Islet of Langerhans (tissue), 1 donor: ENCODE results near the gene FAM153A.
A peak's percentile ranks its signal among the peaks of the same experiment; 100 is the strongest.
"Not testable (repeated sequence)": the region's sequence is repeated elsewhere in the genome, so short reads cannot be mapped to it uniquely, and the experiment has no call there.

ENCODE experiments used
- FAIRE-seq: peaks from one replicate; lab custom pipeline; 2011; peaks lifted over from hg19 to GRCh38; lab: Jason Lieb, UNC

The FAM153A gene

GRCh38 chr5:177724858-177725257, 57.8 kb downstream of the FAM153A start:
- not testable (repeated sequence) for FAIRE-seq

GRCh38 chr5:177723831-177724485, 58.7 kb downstream of the FAM153A start:
- not testable (repeated sequence) for FAIRE-seq

GRCh38 chr5:177722829-177723228, 59.9 kb downstream of the FAM153A start:
- not testable (repeated sequence) for FAIRE-seq

GRCh38 chr5:177719989-177720388, 62.7 kb downstream of the FAM153A start:
- FAIRE-seq: not testable (repeated sequence)

- FAIRE-seq: not testable (repeated sequence)
Observed at GRCh38 chr5:177715423-177715822, 67.3 kb downstream of the FAM153A start.

- not testable (repeated sequence) for FAIRE-seq
Observed at GRCh38 chr5:177696100-177696499, 86.6 kb downstream of the FAM153A start.

GRCh38 chr5:177695356-177695930, 87.3 kb downstream of the FAM153A start:
- not testable (repeated sequence) for FAIRE-seq

- not testable (repeated sequence) for FAIRE-seq
Observed at GRCh38 chr5:177694518-177694835, 88.2 kb downstream of the FAM153A start.

- not testable (repeated sequence) for FAIRE-seq
Observed at GRCh38 chr5:177693671-177694517, 88.8 kb downstream of the FAM153A start.

GRCh38 chr5:177692969-177693368, 89.7 kb downstream of the FAM153A start:
- not testable (repeated sequence) for FAIRE-seq

- peak; percentile 5 for FAIRE-seq
Observed at GRCh38 chr5:177692507-177692906, 90.2 kb downstream of the FAM153A start.

- FAIRE-seq: not testable (repeated sequence)
Observed at GRCh38 chr5:177689011-177689610, 93.6 kb downstream of the FAM153A start.

- FAIRE-seq: not testable (repeated sequence)
Observed at GRCh38 chr5:177688091-177688490, 94.6 kb downstream of the FAM153A start.

- not testable (repeated sequence) for FAIRE-seq
Observed at GRCh38 chr5:177681920-177682319, 100.8 kb downstream of the FAM153A start.
